ENCODE results near the gene COX17. TPM values are rescaled to one million over a fixed set of nuclear protein-coding genes. Genes with fewer than 3 reads are reported as not detected.
A peak's percentile ranks its signal among the peaks of the same experiment; 100 is the strongest.

The COX17 gene
- total RNA-seq, 1 donor from 2014 or later = 21.1 TPM

GRCh38 chr3:119627461-119627860 lies 49.7 kb downstream of the COX17 start:
- peak overlapping the region; percentile 49 for H3K27ac Mint-ChIP-seq (ENCODE audit: unreplicated experiment)
- H3K27me3 Mint-ChIP-seq (ENCODE audit: low read depth) = no peaks in the 10 kb centered on the region
- H3K9me3 Mint-ChIP-seq (ENCODE audit: low read depth) = no peaks in the 10 kb centered on the region
- H3K4me3 Mint-ChIP-seq (ENCODE audit: unreplicated experiment) = no peak overlapping the region
- peaks cover 2% of the 10 kb centered on the region for H3K36me3 Mint-ChIP-seq (ENCODE audit: low read depth)
- H3K4me1 Mint-ChIP-seq (ENCODE audit: low read depth) = peaks cover 64% of the 10 kb centered on the region
- DNase-seq (ENCODE audit: low spot score) = no peak
- no peak for TF ChIP-seq CTCF (IDR thresholded peaks at IDR 0.05)

GRCh38 chr3:119626196-119626595 lies 51.0 kb downstream of the COX17 start:
- H3K4me3 Mint-ChIP-seq (ENCODE audit: unreplicated experiment) = no peak overlapping the region
- H3K9me3 Mint-ChIP-seq (ENCODE audit: low read depth) = no peaks in the 10 kb centered on the region
- peaks cover 2% of the 10 kb centered on the region for H3K36me3 Mint-ChIP-seq (ENCODE audit: low read depth)
- no peak for TF ChIP-seq CTCF (IDR thresholded peaks at IDR 0.05)
- peaks cover 51% of the 10 kb centered on the region for H3K4me1 Mint-ChIP-seq (ENCODE audit: low read depth)
- no peak for DNase-seq (ENCODE audit: low spot score)
- no peaks in the 10 kb centered on the region for H3K27me3 Mint-ChIP-seq (ENCODE audit: low read depth)
- no peak overlapping the region for H3K27ac Mint-ChIP-seq (ENCODE audit: unreplicated experiment)

- Mint-ChIP-seq H3K27ac (ENCODE audit: unreplicated experiment) (no peak overlapping the region), H3K27me3 (ENCODE audit: low read depth) (no peaks in the 10 kb centered on the region), H3K36me3 (ENCODE audit: low read depth) (no peaks in the 10 kb centered on the region), H3K9me3 (ENCODE audit: low read depth) (no peaks in the 10 kb centered on the region), H3K4me1 (ENCODE audit: low read depth) (peaks cover 45% of the 10 kb centered on the region), H3K4me3 (ENCODE audit: unreplicated experiment) (no peak overlapping the region)
- no peak for TF ChIP-seq CTCF (IDR thresholded peaks at IDR 0.05)
- DNase-seq (ENCODE audit: low spot score) = no peak
Measured at GRCh38 chr3:119625451-119626153, 51.6 kb downstream of the COX17 start.

GRCh38 chr3:119624002-119624720 lies 53.0 kb downstream of the COX17 start:
- no peaks in the 10 kb centered on the region for H3K36me3 Mint-ChIP-seq (ENCODE audit: low read depth)
- DNase-seq (ENCODE audit: low spot score) = no peak
- peaks cover 31% of the 10 kb centered on the region for H3K4me1 Mint-ChIP-seq (ENCODE audit: low read depth)
- no peaks in the 10 kb centered on the region for H3K9me3 Mint-ChIP-seq (ENCODE audit: low read depth)
- no peaks in the 10 kb centered on the region for H3K27me3 Mint-ChIP-seq (ENCODE audit: low read depth)
- TF ChIP-seq CTCF (IDR thresholded peaks at IDR 0.05) = no peak
- H3K4me3 Mint-ChIP-seq (ENCODE audit: unreplicated experiment) = no peak overlapping the region
- no peak overlapping the region for H3K27ac Mint-ChIP-seq (ENCODE audit: unreplicated experiment)

- Mint-ChIP-seq H3K27me3 (ENCODE audit: low read depth) (peaks cover 4% of the 10 kb centered on the region), H3K36me3 (ENCODE audit: low read depth) (no peaks in the 10 kb centered on the region), H3K4me1 (ENCODE audit: low read depth) (peaks cover 4% of the 10 kb centered on the region), H3K27ac (ENCODE audit: unreplicated experiment) (no peak overlapping the region), H3K4me3 (ENCODE audit: unreplicated experiment) (no peak overlapping the region), H3K9me3 (ENCODE audit: low read depth) (no peaks in the 10 kb centered on the region)
- DNase-seq (ENCODE audit: low spot score) = no peak
- TF ChIP-seq CTCF (IDR thresholded peaks at IDR 0.05) = no peak
Measured at GRCh38 chr3:119620899-119621298, 56.3 kb downstream of the COX17 start.

Other genes starting within 250 kb of the COX17 start
- gene TMEM39A, start 213.8 kb downstream of the COX17 start, total RNA-seq = 55.9 to 73.1 TPM (median 58.5 TPM) in 3 replicates
- 17.9 to 21.5 TPM (median 20.3 TPM) in 3 replicates for gene POGLUT1, start 208.4 kb downstream of the COX17 start, total RNA-seq
- gene TIMMDC1, start 178.9 kb downstream of the COX17 start, total RNA-seq = 88.8 to 112 TPM (median 94.8 TPM) in 3 replicates
- gene CD80, start 117.8 kb downstream of the COX17 start, total RNA-seq = not detected in 3 replicates
- gene ADPRH, start 97.9 kb downstream of the COX17 start, total RNA-seq = 1.4 to 5.3 TPM (median 3.9 TPM) in 3 replicates
- gene PLA1A, start 79.5 kb downstream of the COX17 start, total RNA-seq = 0.55 to 0.92 TPM (median 0.82 TPM) in 3 replicates
- gene POPDC2, start 16.8 kb downstream of the COX17 start, total RNA-seq = 0.80 to 1.1 TPM (median 1.0 TPM) in 3 replicates
- 0.29 TPM in 1 of 3 replicates, not detected in the others for gene CFAP91, start 25.6 kb upstream of the COX17 start, total RNA-seq
- not detected in 3 replicates for gene NR1I2, start 104.7 kb upstream of the COX17 start, total RNA-seq